GM19468 (cell line): Measurements from ENCODE around the gene IFIT2.

Experiments
- ATAC-seq: cut with Tn5 transposase; IDR thresholded peaks from one replicate; pipeline ENCODE4 v1.9.1; 2021; ENCODE audit warnings: mild to moderate bottlenecking, moderate library complexity, moderate number of reproducible peaks; ENCODE audit not compliant: unreplicated experiment; ENCODE audit errors: extremely low read depth

The IFIT2 gene

GRCh38 chr10:89337484-89337883 lies 35.6 kb downstream of the IFIT2 start:
- ATAC-seq = no peak

GRCh38 chr10:89338713-89339112 lies 36.9 kb downstream of the IFIT2 start:
- ATAC-seq = no peak

GRCh38 chr10:89339875-89340274 lies 38.0 kb downstream of the IFIT2 start:
- no peak for ATAC-seq

GRCh38 chr10:89341649-89342048 lies 39.8 kb downstream of the IFIT2 start:
- ATAC-seq = no peak

- ATAC-seq = no peak
These were observed 40.5 kb downstream of the IFIT2 start for GRCh38 chr10:89342206-89342958.

GRCh38 chr10:89343089-89343767 lies 41.4 kb downstream of the IFIT2 start:
- no peak for ATAC-seq

- no peak for ATAC-seq
These were observed 42.3 kb downstream of the IFIT2 start for GRCh38 chr10:89344156-89344555.

GRCh38 chr10:89345367-89346000 lies 43.6 kb downstream of the IFIT2 start:
- no peak for ATAC-seq

- no peak for ATAC-seq
These were observed 44.8 kb downstream of the IFIT2 start for GRCh38 chr10:89346405-89347254.

GRCh38 chr10:89347701-89348457 lies 46.0 kb downstream of the IFIT2 start:
- no peak for ATAC-seq

- no peak for ATAC-seq
These were observed 46.6 kb downstream of the IFIT2 start for GRCh38 chr10:89348481-89348880.

GRCh38 chr10:89348975-89349374 lies 47.1 kb downstream of the IFIT2 start:
- ATAC-seq = no peak

- ATAC-seq = peak; percentile 12
These were observed 48.9 kb downstream of the IFIT2 start for GRCh38 chr10:89350631-89351315.

GRCh38 chr10:89351412-89351779 lies 49.5 kb downstream of the IFIT2 start:
- peak; percentile 58 for ATAC-seq

GRCh38 chr10:89351780-89352597 lies 50.1 kb downstream of the IFIT2 start:
- no peak for ATAC-seq

- ATAC-seq = no peak
These were observed 51.0 kb downstream of the IFIT2 start for GRCh38 chr10:89352802-89353201.

GRCh38 chr10:89355394-89355931 lies 53.6 kb downstream of the IFIT2 start:
- ATAC-seq = no peak

GRCh38 chr10:89357096-89357495 lies 55.2 kb downstream of the IFIT2 start:
- ATAC-seq = no peak
